Suprapubic skin (tissue), 4 donors: ENCODE measurements around the gene PHKB. TPM values are rescaled to one million over a fixed set of nuclear protein-coding genes. Genes with fewer than 3 reads are reported as not detected.

ENCODE experiments used
- DNase-seq, 2 donors: peaks; one replicate each; pipeline ENCODE4 v3.0.0-alpha.2; 2019; ENCODE audit warnings: low spot score in 2 of 2
- H3K27ac ChIP-seq: fragments of 200-600 bp; sonication (generic); one replicate; pipeline ENCODE4 v1.5.1; 2019
- H3K27me3 ChIP-seq: fragments of 200-600 bp; sonication (generic); one replicate; pipeline ENCODE4 v1.5.1; 2019
- H3K36me3 ChIP-seq: fragments of 200-600 bp; sonication (generic); one replicate; pipeline ENCODE4 v1.5.1; 2019
- H3K4me1 ChIP-seq: fragments of 200-600 bp; sonication (generic); one replicate; pipeline ENCODE4 v1.5.1; 2019
- H3K4me3 ChIP-seq: fragments of 200-600 bp; sonication (generic); one replicate; pipeline ENCODE4 v1.5.1; 2019; ENCODE audit warnings: mild to moderate bottlenecking
- H3K9me3 ChIP-seq: fragments of 200-600 bp; sonication (generic); one replicate; pipeline ENCODE4 v1.5.1; 2019
- CTCF ChIP-seq, 2 donors: fragments of 200-600 bp in 1 of 2; fragments of 450-650 bp in 1 of 2; sonication (generic) in 1 of 2; IDR thresholded peaks; one replicate each; pipeline ENCODE4 v1.5.1; 2016 to 2019; ENCODE audit warnings: antibody characterized with exemption in 2 of 2, mild to moderate bottlenecking in 1 of 2, moderate library complexity in 1 of 2
- EP300 ChIP-seq: sonication (generic); formaldehyde crosslinking; IDR thresholded peaks from one replicate; pipeline ENCODE4 v1.6.1; 2017; ENCODE audit warnings: antibody characterized with exemption
- POLR2A ChIP-seq, 2 donors: fragments of 450-650 bp; IDR thresholded peaks; one replicate each; pipeline ENCODE4 v1.6.1; 2017; ENCODE audit warnings: antibody characterized with exemption in 2 of 2, mild to moderate bottlenecking in 2 of 2, moderate library complexity in 2 of 2
- POLR2AphosphoS5 ChIP-seq, 3 donors: sonication (generic); formaldehyde crosslinking; IDR thresholded peaks; one replicate each; pipeline ENCODE4 v1.6.1; 2017; ENCODE audit warnings: antibody characterized with exemption in 3 of 3
- WGBS: methylation state at CpG from one replicate; pipeline ENCODE4 v1.1.5; 2018; 5-methylcytosine and 5-hydroxymethylcytosine counted together
- total RNA-seq, 4 donors: library from RNA; depleted of rRNA; stranded (reverse); fragments of >200 nt; gene quantifications; one replicate each; pipeline ENCODE4 v1.1.0, GENCODE V29; 2016

Gene PHKB
- total RNA-seq, 4 donors from 2014 or later: 28.7 to 92.9 (median 43.1) TPM

- TF ChIP-seq CTCF (IDR thresholded peaks at IDR 0.05) (no peak), POLR2A (IDR thresholded peaks at IDR 0.05) (no peak), POLR2AphosphoS5 (IDR thresholded peaks at IDR 0.05) (no peak), EP300 (no peak)
- Histone ChIP-seq H3K36me3 (peaks cover 2% of the 10 kb centered on the region), H3K27me3 (no peaks in the 10 kb centered on the region), H3K9me3 (no peaks in the 10 kb centered on the region), H3K4me1 (no peaks in the 10 kb centered on the region), H3K27ac (no peak overlapping the region), H3K4me3 (no peak overlapping the region)
- WGBS: 95% methylated on average over 3 of the region's 3 CpGs
- DNase-seq: no peak
Measured at GRCh38 chr16:47578033-47578432, 116.9 kb downstream of the PHKB start.

- no peaks in the 10 kb centered on the region for H3K27me3 ChIP-seq
- no peaks in the 10 kb centered on the region for H3K9me3 ChIP-seq
- 90% methylated on average over 1 of the region's 1 CpG for WGBS
- no peak overlapping the region for H3K27ac ChIP-seq
- DNase-seq: no peak
- no peaks in the 10 kb centered on the region for H3K4me1 ChIP-seq
- no peak for TF ChIP-seq POLR2AphosphoS5 (IDR thresholded peaks at IDR 0.05)
- no peak for TF ChIP-seq EP300
- no peak for TF ChIP-seq POLR2A (IDR thresholded peaks at IDR 0.05)
- no peak for TF ChIP-seq CTCF (IDR thresholded peaks at IDR 0.05)
- peaks cover 2% of the 10 kb centered on the region for H3K36me3 ChIP-seq
- no peak overlapping the region for H3K4me3 ChIP-seq
Measured at GRCh38 chr16:47578573-47578972, 117.4 kb downstream of the PHKB start.

- H3K4me3 ChIP-seq: no peak overlapping the region
- peaks cover 2% of the 10 kb centered on the region for H3K36me3 ChIP-seq
- no peaks in the 10 kb centered on the region for H3K27me3 ChIP-seq
- no peaks in the 10 kb centered on the region for H3K4me1 ChIP-seq
- no peak for DNase-seq
- H3K27ac ChIP-seq: no peak overlapping the region
- no peak for TF ChIP-seq POLR2A (IDR thresholded peaks at IDR 0.05)
- no peak for TF ChIP-seq EP300
- TF ChIP-seq POLR2AphosphoS5 (IDR thresholded peaks at IDR 0.05): no peak
- WGBS: 92% methylated on average over 2 of the region's 2 CpGs
- no peaks in the 10 kb centered on the region for H3K9me3 ChIP-seq
Measured at GRCh38 chr16:47581114-47581513, 120.0 kb downstream of the PHKB start.

- H3K4me3 ChIP-seq: no peak overlapping the region
- no peaks in the 10 kb centered on the region for H3K4me1 ChIP-seq
- H3K27me3 ChIP-seq: no peaks in the 10 kb centered on the region
- H3K36me3 ChIP-seq: peaks cover 11% of the 10 kb centered on the region
- no peak for DNase-seq
- H3K27ac ChIP-seq: no peak overlapping the region
- H3K9me3 ChIP-seq: no peaks in the 10 kb centered on the region
- WGBS: 96% methylated on average over 4 of the region's 4 CpGs
- TF ChIP-seq EP300: no peak
- no peak for TF ChIP-seq POLR2AphosphoS5 (IDR thresholded peaks at IDR 0.05)
- no peak for TF ChIP-seq POLR2A (IDR thresholded peaks at IDR 0.05)
- TF ChIP-seq CTCF (IDR thresholded peaks at IDR 0.05): no peak
Measured at GRCh38 chr16:47584464-47585225, 123.5 kb downstream of the PHKB start.

- no peak for DNase-seq
- 96% methylated on average over 3 of the region's 3 CpGs for WGBS
- H3K4me1 ChIP-seq: no peaks in the 10 kb centered on the region
- H3K9me3 ChIP-seq: no peaks in the 10 kb centered on the region
- peaks cover 22% of the 10 kb centered on the region for H3K36me3 ChIP-seq
- H3K27ac ChIP-seq: no peak overlapping the region
- H3K4me3 ChIP-seq: no peak overlapping the region
- TF ChIP-seq EP300 (no peak), POLR2AphosphoS5 (IDR thresholded peaks at IDR 0.05) (no peak), CTCF (IDR thresholded peaks at IDR 0.05) (no peak), POLR2A (IDR thresholded peaks at IDR 0.05) (no peak)
- H3K27me3 ChIP-seq: no peaks in the 10 kb centered on the region
Measured at GRCh38 chr16:47586121-47586520, 125.0 kb downstream of the PHKB start.
